Hematopoietic multipotent progenitor cell treated with erythropoietin and hydrocortisone succinate and interleukin-3 and kit ligand, for 8 days (in vitro differentiated cells): Measurements from ENCODE around the gene MCC.

Source experiments
- DNase-seq: peaks from one replicate; pipeline ENCODE4 v3.0.0-alpha.2; 2015

MCC gene

DNA sequence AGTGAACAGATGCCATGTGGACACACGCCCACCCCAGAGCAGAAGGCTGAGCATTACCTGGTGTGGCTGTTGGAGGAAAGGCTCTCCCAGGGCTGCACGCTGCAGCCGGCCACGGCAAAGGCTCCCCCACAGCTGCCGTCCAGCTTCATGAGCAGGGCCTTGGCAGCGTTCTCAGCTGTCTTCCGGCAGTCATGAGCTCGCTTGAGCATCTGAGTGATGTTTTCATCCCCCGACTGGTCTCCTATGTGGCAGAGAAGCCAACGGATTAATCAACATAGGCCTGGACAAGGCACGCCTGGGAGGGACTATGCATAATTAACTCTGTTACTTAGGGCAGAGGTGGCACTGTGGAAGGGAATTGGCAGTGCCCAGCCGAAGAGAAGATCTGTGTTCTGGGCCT lies 424.3 kb downstream of the MCC start:
- no peak for DNase-seq

DNA sequence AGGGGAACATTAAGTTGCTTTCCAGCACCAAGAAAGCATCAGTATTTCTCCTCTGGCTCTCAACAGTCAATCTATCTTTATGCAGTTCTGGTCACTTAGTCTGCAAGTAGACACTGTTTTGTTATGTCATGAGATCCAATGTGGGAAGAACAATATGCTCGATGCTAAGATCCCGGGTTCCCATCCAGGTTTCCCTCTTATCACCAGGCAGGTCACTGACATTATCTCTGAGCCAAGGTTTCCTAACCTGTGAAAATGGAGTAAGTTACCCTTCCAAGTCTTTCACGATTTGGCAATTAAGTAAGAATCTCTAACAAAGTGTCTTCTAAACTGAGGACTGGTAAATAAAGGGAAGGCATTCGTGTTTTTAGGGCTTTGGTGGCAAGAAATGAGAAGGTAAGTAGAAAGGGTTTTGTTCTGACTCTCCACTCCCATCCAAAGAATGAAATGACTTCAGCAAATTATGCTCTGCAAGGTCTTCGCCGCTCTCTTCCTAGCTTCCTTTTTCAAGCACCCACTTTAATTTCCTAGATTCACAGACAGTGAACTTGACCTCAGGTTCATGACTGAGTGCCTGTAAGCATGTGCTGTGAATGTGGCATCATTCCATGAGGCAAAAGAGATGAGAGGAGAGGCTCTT lies 425.3 kb downstream of the MCC start:
- DNase-seq = no peak

DNA sequence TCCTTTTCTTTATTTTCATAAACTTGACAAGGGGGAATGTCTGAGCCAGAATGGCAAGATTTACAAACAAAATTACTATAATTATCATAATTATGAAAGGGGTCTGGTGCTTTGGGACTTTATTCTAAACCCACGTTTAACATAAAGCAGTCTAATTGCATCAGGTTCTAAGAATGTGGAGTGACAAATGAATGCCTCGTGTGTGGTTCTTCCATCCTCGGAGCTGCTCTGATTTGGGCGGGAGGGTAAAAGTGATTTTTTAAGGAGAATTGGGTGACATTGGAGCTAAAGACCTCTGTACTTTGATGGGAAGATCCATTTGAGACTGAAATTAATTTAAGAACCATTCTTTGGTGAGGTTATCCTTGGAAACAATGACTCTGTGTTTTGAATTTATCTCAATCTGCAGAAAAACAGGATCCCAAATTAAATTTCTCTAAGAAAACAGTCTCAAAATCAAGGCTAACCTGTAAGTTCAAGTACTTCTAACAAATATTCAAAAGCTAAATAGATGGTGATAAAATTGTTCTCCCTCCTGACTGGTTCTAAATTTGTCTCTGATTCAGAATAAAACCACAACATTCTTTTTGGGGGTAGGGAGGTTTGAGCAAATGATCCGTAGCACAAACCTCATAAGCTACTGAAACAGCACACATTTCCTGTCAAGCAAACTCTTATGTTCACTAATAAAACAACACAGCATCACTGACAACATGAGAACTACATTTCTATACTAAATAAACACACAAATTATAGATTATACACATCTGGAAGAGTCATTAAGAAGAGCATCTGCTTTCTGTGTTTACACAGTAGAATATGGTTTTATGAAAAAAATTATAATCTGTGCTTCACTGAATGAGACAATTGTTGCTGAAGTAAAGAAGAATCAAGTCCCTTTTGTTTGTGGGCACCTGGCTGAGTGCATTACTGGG lies 426.1 kb downstream of the MCC start:
- no peak for DNase-seq

DNA sequence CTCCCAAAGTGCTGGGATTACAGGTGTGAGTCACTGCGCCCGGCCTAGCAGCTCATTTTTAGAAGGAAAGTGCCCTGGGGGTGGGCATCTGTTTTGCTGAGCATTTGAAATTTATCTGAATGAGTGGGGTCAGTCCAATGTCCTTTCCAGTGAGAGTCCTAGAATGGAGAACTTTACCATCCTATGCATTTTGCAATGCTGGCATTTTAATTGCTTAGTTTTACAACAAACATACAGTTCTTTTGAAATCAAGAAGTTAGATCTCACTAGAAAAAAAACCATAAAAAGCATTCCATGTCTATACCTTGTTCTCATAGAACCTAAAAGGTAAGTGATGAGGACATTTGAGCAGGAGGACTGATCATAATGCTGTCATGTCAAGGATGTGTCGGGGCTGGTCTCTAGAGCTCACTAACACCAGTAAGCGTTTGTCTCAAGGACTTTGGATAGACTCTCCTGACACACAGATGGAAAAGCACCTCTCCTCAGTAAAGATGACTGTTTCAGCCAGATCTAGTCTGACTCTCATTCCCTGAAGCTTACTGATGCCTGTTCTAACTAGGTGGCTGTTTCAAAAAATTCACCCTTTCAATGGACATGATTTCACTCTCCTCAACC lies 427.7 kb downstream of the MCC start:
- no peak for DNase-seq

GRCh38 chr5:113059232-113060040 lies 428.8 kb downstream of the MCC start:
- no peak for DNase-seq

DNA sequence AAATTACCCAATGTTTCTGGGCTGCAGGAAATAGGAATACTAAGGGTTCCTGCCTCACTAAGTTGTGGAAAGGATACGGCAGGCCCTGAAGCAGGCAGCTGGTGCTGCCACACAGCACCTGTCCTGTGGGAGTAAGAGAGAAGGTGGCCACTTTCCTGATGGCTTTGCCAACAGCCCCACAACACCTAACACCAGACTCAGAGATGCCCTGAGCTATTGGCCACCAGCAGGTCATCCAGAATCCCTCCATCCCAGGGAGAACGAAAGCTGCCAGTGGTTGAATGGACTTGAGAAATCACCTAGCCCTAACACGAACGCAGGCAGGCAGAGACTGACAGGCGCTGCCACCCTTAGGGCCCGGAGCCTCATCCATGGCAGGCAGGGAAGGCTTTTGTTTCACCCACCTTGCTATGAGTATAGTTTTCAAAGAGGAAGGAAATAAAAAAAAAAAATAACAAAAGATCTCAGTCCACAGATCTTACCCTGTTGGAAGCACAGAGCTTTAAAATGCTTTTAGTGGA lies 429.5 kb downstream of the MCC start:
- no peak for DNase-seq

GRCh38 chr5:113058269-113058668 lies 430.0 kb downstream of the MCC start:
- DNase-seq = no peak

DNA sequence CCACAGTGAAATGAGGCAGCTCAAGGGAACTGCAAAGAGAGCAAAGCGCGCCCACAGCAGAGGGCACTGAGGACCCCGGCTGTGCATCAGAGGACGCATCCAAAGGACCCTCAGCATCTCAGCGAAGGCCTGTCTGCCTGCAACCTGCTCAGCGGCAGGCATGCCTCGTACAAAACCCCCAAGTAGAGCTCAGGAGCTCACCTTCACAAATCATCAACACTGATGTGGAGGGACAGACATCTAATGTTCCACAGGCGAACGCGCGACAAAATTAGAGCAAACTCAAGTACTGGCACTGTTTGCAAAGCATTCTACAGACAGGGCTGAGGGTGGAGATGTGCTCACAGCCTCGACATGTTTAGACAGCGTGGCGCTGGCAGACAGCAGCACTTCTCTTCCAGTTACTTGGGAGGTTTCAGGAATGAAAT lies 430.7 kb downstream of the MCC start:
- DNase-seq = no peak

- DNase-seq = no peak
Observed at GRCh38 chr5:113056988-113057387, 431.3 kb downstream of the MCC start.

GRCh38 chr5:113054899-113055298 lies 433.4 kb downstream of the MCC start:
- no peak for DNase-seq

DNA sequence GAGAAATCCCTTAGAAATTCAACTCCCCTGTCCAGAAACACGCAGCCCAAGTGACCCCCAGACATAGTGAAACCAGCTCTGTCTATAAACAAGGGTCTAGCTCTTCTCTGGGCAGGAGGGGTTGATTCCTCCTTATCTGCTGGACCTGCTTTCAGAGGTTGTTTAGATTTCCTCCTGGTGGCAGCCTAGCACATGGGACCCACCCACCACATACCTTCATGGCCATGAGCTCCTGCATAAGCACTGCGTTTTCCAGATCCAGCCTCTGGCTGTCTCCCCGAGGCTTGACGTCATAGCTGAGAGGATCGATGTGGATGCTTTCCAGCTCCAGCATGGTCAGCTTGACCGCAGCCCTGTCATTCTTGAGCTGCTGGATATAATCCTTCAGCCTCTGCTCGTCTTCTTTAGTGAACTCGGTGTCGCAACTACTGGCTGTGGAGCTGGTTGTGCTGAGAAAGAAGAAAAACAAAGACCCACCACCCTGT lies 434.7 kb downstream of the MCC start:
- no peak for DNase-seq

DNA sequence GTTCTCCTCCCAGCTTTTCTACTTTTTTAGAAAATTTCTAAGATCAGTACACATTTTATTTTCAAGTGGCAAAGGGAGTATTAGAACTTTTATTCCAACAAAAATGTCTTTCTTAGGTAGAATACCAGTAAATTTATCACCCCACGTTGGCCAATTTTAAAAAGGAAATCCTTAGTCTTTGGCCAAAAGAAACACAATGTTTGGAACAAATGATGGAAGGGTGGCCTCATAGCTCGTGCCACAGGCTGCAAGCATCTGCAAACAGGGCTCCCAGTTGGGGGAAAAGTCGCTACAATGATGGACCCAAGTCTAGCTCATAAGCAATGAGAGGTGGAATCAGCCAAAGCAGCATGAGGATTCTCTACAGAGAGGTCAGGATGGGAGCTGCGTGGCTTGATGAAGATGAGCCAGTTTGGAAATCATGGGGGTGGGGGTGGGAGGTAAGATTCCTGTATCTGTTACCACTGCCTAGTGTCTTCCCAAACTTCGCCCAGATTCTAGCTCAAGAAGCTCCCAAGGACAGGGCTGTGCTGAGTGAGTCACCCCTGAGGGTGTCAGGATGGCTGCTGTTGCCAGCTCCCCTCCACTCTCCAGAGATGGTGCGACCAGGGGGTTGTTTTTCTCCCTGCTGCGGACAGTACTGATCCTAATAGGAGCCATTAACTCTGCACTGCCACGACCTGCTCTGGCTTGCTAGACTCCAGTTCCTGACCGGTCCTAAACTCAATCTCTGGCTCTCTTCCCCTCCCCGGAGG lies 436.0 kb downstream of the MCC start:
- DNase-seq = no peak

DNA sequence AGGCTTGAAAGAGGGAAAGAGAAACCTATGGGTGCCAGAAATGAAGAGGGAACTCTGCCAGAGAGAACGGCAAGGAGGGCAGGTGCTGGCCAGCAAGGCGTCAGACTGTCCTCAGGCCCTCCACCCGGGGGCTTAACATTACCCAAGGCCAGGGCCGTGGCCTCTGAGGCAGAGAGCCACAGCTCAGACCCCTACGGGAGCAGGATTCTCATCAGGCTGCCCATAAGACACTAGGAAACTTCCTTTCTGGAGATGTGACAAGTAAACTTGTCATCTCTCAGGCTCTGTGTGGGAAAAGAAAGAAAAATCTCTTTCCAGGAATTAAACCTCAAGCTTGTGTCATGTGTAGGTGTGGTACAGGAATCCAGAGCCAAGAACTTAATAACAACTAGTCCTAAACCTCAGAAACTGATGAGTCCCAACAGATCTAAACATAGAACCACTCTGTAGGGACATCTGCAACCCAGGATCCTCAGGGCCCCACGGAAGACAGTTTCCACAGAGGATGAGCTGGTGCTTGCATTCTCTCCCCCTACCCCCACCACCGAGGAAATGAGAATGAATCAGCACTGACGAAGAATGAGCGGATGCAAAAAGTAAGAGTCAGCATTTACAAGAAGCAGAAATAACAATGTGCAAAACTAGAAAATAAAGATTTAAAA lies 437.4 kb downstream of the MCC start:
- no peak for DNase-seq

DNA sequence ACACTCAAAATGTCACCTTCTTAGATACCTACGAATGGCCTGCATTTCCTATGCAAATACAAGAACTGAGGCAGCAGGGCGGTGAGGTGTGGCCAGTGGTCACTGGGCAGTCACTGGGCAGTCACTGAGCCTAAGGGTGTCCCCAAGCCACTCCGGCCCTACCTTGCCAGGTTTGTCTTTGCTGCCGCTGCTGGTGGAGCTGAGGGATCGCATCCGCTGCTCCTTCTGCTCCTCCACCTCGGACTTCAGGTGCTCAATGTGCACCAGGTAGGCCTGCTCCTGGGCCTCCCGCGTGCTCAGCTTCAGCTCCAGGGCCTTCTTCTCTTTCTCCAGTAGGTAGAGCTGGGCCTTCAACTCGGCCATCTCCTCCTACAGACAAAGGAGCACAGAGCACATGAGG lies 439.3 kb downstream of the MCC start:
- DNase-seq = no peak

DNA sequence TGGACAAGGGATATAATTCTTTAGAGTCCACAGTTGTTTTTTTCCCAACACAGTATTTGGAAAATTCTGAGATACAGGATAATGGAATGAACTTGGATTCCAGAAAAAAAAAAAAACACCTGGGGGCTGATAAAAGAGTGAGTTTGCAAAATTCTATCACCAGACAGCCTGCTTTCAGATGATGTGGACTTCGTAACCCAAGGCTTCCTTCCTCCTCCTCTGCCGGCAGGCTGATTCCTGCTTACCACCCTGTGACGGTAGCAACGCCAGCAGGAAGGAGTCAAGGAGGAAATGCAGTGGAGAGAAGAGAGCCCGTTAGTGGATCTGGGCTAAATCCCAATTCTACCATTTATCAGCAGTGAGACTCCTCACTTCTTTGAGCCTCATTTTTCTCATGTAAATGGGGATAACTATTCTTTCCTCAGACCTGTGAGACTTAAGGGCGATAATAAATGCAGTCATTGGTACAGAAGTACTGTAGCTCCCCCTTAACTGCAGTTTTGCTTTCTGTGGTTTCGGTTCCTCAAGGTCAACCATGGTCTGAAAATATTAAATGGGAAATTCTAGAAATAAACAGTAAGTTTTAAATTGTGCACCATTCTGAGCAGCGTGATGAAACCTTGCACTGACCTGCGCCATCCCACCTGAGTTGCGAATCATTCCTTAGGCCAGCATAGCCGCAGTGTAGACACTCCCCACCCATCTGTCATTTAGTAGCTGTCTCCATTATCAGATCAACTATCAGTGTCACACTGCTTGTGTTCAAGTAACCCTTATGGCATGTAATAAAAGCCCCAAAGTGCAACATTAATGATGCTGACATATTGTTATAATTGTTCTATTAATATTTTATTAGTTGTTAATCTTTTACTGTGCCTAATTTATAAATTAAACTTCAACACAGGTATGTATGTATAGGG lies 440.3 kb downstream of the MCC start:
- no peak for DNase-seq

DNA sequence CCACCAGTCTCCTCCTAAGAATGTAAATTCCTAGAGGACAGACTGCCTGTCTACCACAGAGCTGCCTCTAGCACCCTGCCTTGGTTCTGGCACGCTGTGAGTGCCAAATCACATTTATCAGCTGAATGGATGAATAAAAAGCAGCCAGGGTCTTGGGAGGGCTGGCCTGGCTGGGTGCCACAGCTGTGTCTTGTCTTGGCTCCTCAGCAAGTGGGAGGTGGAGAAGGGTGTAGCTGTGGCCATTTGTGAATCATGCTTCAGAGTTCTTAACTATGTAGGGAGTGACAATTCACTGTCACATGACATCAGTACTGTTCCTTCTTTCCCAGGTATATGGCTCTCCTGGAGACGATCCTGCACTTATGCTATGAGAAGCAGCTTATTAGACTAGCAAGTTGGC lies 441.0 kb downstream of the MCC start:
- peak; percentile 56 for DNase-seq

- DNase-seq = no peak
Observed at GRCh38 chr5:113044776-113045465, 443.3 kb downstream of the MCC start.

GRCh38 chr5:113043491-113043931 lies 444.7 kb downstream of the MCC start:
- peak; percentile 17 for DNase-seq

- DNase-seq = peak; percentile 65
Observed at GRCh38 chr5:113042491-113043243, 445.6 kb downstream of the MCC start.
